ENCODE data around the gene PRTG.

GRCh38 chr15:55737373-55737772 lies 5.6 kb downstream of the PRTG start:
- TF ChIP-seq, protein P1, sequence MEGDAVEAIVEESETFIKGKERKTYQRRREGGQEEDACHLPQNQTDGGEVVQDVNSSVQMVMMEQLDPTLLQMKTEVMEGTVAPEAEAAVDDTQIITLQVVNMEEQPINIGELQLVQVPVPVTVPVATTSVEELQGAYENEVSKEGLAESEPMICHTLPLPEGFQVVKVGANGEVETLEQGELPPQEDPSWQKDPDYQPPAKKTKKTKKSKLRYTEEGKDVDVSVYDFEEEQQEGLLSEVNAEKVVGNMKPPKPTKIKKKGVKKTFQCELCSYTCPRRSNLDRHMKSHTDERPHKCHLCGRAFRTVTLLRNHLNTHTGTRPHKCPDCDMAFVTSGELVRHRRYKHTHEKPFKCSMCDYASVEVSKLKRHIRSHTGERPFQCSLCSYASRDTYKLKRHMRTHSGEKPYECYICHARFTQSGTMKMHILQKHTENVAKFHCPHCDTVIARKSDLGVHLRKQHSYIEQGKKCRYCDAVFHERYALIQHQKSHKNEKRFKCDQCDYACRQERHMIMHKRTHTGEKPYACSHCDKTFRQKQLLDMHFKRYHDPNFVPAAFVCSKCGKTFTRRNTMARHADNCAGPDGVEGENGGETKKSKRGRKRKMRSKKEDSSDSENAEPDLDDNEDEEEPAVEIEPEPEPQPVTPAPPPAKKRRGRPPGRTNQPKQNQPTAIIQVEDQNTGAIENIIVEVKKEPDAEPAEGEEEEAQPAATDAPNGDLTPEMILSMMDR (IDR thresholded peaks at IDR 0.05), result no peak
- TF ChIP-seq SIN3A (IDR thresholded peaks at IDR 0.05; ENCODE audit: borderline replicate concordance, insufficient read depth, low read depth, low read length) (no peak), POLR2AphosphoS5 (IDR thresholded peaks at IDR 0.05; ENCODE audit: low read depth, low read length) (no peak)
- TF ChIP-seq, protein P2, sequence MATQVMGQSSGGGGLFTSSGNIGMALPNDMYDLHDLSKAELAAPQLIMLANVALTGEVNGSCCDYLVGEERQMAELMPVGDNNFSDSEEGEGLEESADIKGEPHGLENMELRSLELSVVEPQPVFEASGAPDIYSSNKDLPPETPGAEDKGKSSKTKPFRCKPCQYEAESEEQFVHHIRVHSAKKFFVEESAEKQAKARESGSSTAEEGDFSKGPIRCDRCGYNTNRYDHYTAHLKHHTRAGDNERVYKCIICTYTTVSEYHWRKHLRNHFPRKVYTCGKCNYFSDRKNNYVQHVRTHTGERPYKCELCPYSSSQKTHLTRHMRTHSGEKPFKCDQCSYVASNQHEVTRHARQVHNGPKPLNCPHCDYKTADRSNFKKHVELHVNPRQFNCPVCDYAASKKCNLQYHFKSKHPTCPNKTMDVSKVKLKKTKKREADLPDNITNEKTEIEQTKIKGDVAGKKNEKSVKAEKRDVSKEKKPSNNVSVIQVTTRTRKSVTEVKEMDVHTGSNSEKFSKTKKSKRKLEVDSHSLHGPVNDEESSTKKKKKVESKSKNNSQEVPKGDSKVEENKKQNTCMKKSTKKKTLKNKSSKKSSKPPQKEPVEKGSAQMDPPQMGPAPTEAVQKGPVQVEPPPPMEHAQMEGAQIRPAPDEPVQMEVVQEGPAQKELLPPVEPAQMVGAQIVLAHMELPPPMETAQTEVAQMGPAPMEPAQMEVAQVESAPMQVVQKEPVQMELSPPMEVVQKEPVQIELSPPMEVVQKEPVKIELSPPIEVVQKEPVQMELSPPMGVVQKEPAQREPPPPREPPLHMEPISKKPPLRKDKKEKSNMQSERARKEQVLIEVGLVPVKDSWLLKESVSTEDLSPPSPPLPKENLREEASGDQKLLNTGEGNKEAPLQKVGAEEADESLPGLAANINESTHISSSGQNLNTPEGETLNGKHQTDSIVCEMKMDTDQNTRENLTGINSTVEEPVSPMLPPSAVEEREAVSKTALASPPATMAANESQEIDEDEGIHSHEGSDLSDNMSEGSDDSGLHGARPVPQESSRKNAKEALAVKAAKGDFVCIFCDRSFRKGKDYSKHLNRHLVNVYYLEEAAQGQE (IDR thresholded peaks at IDR 0.05; ENCODE audit: insufficient read depth in 1 of 2, low read depth in 2 of 2, low read length in 1 of 2), result no peak
